NCI-H526 treated with DMSO at 0.1 percent for 48 hours (cell line): ENCODE measurements around the gene IFI30.
"Not testable (repeated sequence)": the region's sequence is repeated elsewhere in the genome, so short reads cannot be mapped to it uniquely, and the experiment has no call there.

ENCODE experiments used
- DNase-seq: peaks from one replicate; lab custom pipeline; 2025; lab: John Stamatoyannopoulos, UW

The IFI30 gene

DNA sequence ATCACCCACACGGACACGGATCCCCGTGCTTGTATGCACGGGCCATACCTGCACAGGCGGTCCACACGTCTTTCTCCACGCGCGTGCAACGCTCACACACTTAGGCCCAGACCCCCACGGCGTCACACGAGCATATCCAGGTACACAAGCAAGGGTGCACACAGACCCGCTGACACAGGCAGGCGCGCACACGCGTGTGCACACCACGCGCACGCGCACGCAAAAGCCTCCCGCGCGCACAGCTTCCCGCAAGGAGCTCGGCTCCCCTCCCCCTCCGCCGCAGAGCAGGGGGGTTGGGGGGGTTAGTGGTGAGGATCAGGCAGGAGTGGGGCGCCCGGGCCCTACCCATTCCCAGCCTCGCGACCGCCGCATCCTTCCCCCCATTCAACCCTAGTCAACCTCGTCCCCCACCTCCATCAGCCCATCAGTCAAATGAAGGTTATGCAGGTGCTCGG lies 29.8 kb downstream of the IFI30 start:
- no peak for DNase-seq

GRCh38 chr19:18203863-18204393 lies 30.3 kb downstream of the IFI30 start, which contains the start of gene RAB3A:
RAB3A (minus strand) TSS chr19:18204042; CDS start chr19:18202740, 1,302 bp downstream.
- peak; percentile 93 for DNase-seq

- DNase-seq: peak; percentile 63
Observed at GRCh38 chr19:18204394-18205199, 31.0 kb downstream of the IFI30 start.

DNA sequence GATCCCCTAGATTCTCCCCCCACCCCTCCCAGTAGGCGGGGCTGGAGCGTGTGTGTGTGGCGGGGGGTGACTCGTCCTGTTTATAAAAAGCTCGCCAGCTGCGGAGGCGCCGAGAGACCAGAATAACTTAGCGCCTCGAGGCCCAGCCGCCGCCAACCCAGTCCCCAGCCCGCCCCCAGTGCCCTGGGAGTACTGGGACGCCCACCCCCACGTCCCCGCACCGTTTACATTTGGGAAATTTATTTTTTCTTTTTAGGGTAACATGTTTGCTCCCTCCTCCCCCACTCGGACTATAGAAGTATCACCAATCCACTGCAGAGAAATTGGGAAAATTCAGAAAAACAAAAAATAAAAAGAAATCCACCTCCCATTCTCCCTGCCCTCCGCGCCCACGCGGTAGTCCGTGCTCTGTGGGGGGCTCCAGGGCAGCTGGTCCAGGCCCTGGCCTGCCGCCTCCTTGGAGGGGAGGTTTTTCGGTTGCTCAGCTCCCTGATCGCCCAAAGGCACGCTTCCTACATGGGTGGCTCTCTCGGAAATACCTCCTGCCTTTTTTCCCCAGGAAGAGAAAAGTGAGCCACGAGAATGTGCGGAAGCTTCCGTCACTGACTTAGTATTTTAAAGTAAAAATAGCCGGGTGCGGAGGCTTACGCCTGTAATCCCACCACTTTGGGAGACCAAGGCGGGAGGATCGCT lies 31.7 kb downstream of the IFI30 start:
- DNase-seq: no peak

- DNase-seq: no peak
Observed at GRCh38 chr19:18206018-18206417, 32.4 kb downstream of the IFI30 start.

GRCh38 chr19:18208098-18208951 lies 34.7 kb downstream of the IFI30 start:
- no peak for DNase-seq

DNA sequence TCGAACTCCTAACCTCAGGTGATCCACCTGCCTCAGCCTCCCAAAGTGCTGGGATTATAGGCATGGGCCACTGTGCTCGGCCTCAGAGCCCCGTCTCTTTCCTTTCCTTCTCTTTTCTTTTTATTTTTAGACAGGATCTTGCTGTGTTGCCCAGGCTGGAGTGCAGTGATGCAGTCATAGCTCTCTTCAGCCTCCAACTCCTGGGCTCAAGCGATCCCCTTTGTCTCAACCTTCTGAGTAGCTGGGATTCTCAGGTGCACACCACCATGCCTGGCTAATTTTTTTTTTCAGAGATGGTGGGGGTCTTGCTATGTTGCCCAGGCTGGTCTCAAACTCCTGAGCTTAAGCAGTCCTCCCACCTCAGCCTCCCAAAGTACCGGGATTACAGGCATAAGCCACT lies 36.3 kb downstream of the IFI30 start:
- DNase-seq: not testable (repeated sequence)

DNA sequence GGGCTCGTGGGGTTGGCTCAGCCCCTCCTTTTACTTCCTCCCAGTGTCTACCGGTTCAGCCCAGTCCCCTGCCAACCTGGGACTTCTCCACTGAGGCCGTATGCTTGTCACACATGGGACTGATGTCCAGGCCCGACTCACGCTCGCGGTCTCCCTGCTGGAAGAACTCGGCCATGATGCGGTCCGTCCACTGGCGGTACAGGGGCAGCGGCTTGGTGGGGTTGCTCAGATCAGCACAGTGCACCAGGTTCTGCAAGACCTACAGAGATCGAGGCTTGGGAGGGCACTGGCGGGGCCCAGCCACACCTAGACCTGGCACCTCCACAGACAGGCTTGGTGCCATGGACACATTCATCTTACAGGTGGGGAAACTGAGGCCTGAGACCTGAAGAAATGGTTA lies 38.1 kb downstream of the IFI30 start:
- DNase-seq: no peak

GRCh38 chr19:18214779-18215433 lies 41.3 kb downstream of the IFI30 start:
- DNase-seq: no peak

DNA sequence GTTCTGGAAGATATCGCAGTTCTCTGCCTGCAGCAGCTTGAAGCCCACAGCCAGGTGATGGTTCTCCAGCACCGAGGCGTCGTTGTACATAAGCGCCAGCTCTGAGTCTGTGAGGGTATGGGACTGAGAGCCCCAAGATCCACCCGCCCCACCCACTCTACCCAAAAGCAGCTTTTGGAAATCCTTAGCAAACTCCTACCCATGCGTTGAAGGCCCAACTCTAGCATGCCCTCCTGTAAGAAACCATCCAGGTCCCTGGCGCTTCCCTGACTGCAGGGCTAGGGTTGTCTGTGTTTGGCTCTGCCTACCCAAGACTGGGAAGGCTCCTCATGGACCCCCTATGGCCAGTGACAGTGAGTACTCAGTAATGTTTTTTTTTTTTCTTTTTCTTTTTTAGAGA lies 43.2 kb downstream of the IFI30 start:
- no peak for DNase-seq

DNA sequence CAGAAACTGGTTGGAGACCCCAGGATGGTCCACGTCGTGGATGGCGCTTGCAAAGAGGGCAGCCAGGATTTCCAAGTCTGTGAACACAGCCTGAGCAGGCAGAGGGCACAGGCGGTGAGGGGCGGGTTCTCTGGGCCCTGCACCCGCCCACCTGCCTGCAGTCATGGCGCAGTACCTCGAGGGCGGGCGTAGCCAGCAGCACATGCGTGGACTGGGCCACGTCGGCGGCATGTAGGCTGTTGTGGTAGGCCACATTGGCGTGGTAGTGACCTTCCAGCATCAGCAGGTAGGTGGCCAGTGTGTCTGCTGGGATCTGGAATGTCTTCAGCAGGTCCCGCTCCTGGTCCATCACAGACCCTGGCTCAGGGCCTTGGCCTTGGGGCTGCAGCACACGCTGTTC lies 44.5 kb downstream of the IFI30 start:
- DNase-seq: no peak

- no peak for DNase-seq
Observed at GRCh38 chr19:18218600-18218999, 45.0 kb downstream of the IFI30 start.

DNA sequence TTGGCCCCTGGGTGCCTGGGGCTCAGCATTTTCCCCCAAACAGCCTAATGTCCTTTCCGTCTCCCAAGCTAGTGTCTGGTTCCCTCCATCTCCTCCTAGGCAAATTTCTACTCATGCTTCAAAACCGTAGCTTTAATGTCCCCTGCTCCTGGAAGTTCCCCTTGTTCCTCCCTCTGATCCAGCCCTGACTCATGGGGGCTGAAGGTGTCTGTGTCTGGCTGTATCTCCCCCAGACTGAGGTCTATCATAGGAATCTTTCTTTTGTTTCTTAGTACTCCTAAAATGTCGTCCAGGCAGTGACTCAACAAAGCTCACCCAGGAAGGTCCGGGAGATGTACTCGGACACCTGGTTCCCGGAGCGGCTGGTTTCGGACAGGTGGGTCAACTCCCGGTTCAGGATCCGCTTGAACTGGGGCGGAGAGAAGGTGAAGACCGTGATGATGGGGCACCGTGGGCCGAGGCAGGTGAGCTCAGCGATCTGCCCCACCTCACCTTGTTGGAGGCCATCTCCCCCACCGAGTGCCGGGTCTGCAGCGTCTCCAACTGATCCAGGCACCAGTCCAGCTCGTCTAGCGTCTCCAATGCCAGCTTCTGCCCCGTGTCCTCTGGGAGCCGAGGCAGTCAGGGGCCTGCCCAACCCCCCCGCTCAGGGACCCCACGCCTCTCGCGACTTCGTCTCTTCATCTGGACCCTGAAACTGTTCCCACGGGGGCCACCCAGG lies 46.5 kb downstream of the IFI30 start:
- DNase-seq: no peak

DNA sequence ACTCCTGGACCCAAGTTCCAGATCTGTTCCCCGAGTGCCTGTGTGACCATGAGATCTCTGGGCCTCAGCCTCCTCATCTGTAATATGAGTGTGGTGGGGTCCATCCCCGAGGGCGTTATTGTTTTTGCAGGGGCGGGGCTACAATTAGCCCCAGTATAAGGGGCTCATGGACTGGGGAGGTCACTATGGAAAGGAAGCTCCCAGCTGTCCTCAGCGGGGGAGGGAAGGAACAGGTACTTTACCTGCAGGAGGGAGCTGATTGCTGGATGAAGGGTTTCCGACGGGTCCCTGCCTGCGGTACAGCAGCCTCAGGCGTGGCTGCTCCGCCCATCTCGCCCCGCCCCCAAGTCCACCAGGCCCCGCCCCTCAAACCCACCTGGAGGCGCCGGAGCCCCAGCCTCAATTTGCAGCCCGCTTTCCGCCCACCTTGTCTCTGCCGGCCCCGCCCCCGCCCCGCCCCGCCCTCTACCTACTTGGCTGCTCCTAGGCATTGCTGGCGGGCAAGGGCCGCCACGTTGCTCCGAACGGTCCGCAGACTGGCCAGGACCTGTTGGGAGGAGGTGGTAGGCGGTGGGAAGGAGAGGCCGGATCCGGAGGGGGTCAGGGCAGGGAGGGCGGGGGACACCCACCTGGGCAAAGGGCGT lies 47.1 kb downstream of the IFI30 start:
- no peak for DNase-seq

DNA sequence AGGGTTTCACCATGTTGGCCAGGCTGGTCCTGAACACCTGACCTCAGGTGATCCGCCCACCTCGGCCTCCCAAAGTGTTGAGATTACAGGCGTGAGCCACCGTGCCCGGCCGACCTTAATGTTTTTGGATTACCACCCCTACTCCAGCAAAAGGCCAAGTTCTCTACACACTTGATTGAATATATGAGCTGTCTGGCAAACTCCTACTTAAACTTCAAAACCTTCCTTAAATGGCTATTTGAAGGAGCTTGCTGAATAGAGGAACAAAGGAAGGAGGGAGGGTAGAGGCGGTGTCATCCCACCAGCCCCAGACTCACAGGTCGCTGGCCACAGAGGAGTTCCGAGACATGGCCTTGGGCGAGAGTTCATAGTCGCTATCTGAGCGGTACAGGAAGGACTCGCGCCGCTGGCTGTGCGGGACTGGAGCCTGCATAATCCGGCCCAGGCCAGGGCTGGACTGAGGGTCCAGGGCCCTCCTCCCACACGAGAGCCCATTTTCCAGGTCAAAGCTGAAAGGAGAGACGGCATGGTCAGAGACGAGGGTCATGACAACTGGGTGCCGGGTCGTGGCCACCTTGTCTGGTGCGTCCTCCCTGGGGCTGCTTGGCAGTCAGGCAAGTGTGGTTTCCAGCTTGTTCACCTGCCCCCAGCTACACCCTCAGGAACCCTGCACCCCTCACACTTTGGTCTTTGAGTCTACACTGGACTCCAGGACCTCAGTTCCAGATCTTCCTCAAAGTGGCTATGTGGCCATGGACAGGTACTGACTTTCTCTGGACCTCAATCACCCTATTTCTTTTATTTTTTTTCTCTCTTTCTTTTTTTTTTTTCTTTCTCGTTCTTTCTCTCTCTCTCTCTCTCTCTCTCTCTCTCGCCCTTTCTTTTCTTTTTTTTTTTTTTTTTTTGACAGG lies 48.5 kb downstream of the IFI30 start:
- DNase-seq: no peak

GRCh38 chr19:18223860-18224524 lies 50.4 kb downstream of the IFI30 start:
- no peak for DNase-seq

GRCh38 chr19:18224525-18225354 lies 51.1 kb downstream of the IFI30 start:
- peak; percentile 84 for DNase-seq

GRCh38 chr19:18225355-18225701 lies 51.7 kb downstream of the IFI30 start:
- no peak for DNase-seq
